Measurements from ENCODE around the gene BRAT1. TPM values are rescaled to one million over a fixed set of nuclear protein-coding genes. Genes with fewer than 3 reads are reported as not detected.
"Not testable (repeated sequence)": the region's sequence is repeated elsewhere in the genome, so short reads cannot be mapped to it uniquely, and the experiment has no call there.

BRAT1 gene
- total RNA-seq, 2 experiments from 2014 or later = 40.0 to 43.9 TPM

DNA sequence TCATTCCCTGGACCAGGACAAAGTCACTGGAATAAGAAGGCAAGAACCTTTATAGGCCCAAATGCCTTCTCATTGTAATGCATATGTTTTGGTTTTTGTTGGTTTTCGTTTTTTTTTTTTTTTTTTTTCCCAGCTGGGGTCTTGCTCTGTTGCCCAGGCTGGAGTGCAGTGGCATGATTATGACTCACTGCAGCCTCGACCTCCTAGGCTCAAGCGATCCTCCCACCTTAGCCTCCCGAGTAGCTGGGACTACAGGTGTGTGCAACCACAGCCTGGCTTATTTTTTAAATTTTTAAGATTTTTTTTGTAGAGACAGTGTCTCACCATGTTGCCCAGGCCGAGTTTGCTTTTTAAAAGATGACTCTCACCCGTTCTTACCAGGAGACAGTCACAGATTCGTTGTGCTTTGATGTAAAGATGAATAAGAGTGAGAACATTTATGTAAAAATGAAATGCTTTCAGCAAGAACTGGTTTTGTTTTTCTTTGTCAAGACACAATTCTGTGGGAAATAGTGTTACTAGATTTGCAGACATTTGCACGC lies 11.1 kb upstream of the BRAT1 start:
- peaks cover 25% of the 10 kb centered on the region for H3K4me1 Mint-ChIP-seq
- H3K9me3 Mint-ChIP-seq = no peaks in the 10 kb centered on the region
- POLR2A ChIA-PET = no interaction called here
- H3K27ac Mint-ChIP-seq = peak overlapping the region; percentile 62
- CTCF ChIA-PET = interaction anchor here (0.6 to 0.7 kb wide), 2 partner anchors 17 to 58 kb away, joined by 3 to 4 read pairs; no protein-coding TSS in a partner anchor
- peaks cover 5% of the 10 kb centered on the region for H3K36me3 Mint-ChIP-seq (ENCODE audit: low read depth)
- H3K4me3 Mint-ChIP-seq = no peak overlapping the region
- H3K27me3 Mint-ChIP-seq = no peaks in the 10 kb centered on the region
- DNase-seq = no peak

DNA sequence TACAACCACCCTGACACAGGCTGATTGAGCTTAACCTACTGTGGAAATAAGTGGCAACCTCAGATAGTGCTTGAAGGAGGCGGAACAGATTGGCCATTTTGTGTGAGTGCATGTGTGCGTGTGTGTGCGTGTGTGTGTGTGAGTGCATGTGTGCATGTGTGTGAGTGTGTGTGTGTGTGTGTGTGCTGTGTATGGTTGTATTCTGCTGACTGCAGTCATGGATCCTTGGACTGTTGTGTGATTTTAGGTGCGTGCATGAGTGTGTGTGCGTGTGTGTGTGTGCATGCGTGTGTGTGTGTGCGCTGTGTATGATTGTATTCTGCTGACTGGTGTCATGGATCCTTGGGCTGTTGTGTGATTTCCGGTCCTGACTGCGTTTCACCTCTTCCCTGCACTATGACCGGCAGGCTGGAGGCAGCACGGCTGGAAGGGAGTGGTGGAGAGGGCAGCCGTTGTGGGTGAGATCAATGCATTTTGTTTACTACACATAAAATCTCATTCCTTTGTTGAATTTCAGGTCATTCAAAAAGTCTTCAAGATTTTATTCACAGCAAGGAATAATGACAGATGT lies 9.7 kb upstream of the BRAT1 start:
- ChIA-PET CTCF (no interaction called here), POLR2A (no interaction called here)
- Mint-ChIP-seq H3K27me3 (no peaks in the 10 kb centered on the region), H3K4me3 (no peak overlapping the region), H3K27ac (no peak overlapping the region), H3K4me1 (peaks cover 27% of the 10 kb centered on the region), H3K36me3 (ENCODE audit: low read depth) (peaks cover 5% of the 10 kb centered on the region), H3K9me3 (no peaks in the 10 kb centered on the region)
- no peak for DNase-seq

DNA sequence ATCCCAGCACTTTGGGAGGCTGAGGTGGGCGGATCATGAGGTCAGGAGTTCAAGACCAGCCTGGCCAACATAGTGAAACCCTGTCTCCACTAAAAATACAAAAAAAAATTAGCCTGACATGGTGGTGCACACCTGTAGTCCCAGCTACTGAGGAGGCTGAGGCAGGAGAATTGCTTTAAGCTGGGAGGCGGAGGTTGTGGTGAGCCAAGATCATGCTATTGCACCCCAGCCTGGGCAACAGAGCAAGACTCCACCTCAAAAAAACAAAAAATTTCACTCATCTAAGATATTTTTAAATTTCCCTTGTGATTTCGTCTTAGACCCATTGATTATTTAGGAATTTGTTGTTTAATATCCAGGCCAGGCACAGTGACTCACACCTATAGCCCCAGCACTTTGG lies 8.6 kb upstream of the BRAT1 start:
- not testable (repeated sequence) for H3K9me3 Mint-ChIP-seq
- H3K27ac Mint-ChIP-seq = peak overlapping the region; percentile 46

DNA sequence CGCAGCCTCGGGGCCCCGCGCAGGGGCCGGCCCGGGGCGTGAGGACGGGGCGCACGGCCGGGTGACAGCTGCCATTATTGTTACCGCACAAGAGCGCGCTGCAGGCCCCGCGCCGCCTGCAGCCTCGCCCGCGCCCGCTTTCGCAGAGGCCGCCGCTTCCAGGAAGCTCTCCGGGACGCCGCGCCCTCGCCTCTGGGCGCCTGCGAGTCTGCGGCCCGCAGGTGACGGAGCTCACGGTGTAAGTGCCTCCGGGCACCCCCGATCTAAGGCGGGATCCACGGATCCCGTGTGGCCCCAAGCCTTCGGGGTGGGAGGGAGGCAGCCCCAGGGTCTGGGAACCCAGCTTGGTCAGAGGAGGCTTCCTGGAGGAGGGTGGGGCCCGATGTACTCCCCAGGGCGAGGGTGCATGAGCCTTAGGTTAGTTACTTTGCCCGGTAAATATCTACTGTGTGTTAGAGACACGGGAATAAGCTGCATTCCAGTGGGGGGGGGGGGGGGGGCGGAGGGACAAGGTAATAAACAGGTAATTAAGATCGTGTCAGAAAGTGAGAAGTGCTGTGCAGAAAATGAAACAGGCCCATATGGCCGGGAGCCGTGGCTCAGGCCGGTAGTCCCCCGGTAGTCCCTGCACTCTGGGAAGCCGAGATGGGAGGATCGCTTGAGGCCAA lies 4.1 kb upstream of the BRAT1 start:
- no peaks in the 10 kb centered on the region for H3K9me3 Mint-ChIP-seq
- H3K27me3 Mint-ChIP-seq = no peaks in the 10 kb centered on the region
- CTCF ChIA-PET = interaction anchor here (0.6 to 1.2 kb wide), 3 partner anchors 42 to 150 kb away, joined by 3 to 4 read pairs (median 3); partner anchors contain the start of gene TTYH3
- H3K4me1 Mint-ChIP-seq = peaks cover 35% of the 10 kb centered on the region
- H3K36me3 Mint-ChIP-seq (ENCODE audit: low read depth) = peaks cover 3% of the 10 kb centered on the region
- peak; percentile 47 for DNase-seq
- peak overlapping the region; percentile 80 for H3K27ac Mint-ChIP-seq
- POLR2A ChIA-PET = no interaction called here
- H3K4me3 Mint-ChIP-seq = peak overlapping the region; percentile 77

More for the DNA sequence above, 8.6 kb upstream of the BRAT1 start:
- POLR2A ChIA-PET; H3K36me3 Mint-ChIP-seq (ENCODE audit: low read depth); H3K27me3 Mint-ChIP-seq; H3K4me3 Mint-ChIP-seq; CTCF ChIA-PET; DNase-seq: not testable (repeated sequence)
- peaks cover 35% of the 10 kb centered on the region for H3K4me1 Mint-ChIP-seq

DNA sequence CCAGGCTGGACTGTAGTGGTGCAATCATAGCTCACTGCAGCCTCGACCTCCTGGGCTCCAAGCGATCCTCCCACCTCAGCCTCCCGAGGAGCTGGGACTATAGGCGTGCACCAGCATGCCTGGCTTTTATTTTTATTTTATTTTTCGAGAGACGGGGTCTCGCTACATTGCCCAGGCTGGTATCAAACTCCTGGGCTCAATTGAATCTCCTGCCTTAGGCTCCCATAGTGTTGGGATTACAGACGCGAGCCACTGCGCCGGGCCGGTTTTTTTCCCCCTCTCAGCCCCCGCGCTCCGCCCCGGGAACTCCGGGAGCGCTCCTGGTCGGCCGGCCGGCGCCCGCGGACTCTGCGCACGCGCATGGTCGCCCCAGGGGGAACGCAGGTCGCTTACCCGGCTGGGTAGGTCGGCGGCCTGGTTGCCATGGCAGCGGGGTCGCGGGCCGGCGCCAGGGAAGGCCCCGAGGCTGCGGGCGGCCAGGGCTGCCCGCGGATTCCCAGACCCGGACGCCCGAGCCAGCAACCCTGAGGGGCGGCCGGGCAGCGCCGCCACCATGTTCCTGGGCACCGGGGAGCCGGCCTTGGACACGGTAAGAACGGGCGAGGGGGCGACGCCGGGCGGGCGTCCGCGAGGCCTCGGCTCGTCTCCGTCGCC lies 3.4 kb upstream of the BRAT1 start, which contains the start of gene IQCE:
Gene IQCE (plus strand): TSS at position 351 of the 654 bp plus-strand sequence. CDS start 203 bp downstream, at position 554.
- peaks cover 6% of the 10 kb centered on the region for H3K36me3 Mint-ChIP-seq (ENCODE audit: low read depth)
- H3K27ac Mint-ChIP-seq = peak within 1 kb of the TSS; percentile 80
- peak within 1 kb of the TSS; percentile 77 for H3K4me3 Mint-ChIP-seq
- peaks cover 42% of the 10 kb centered on the region for H3K4me1 Mint-ChIP-seq
- H3K27me3 Mint-ChIP-seq = no peaks in the 10 kb centered on the region
- peak; percentile 90 for DNase-seq
- H3K9me3 Mint-ChIP-seq = no peaks in the 10 kb centered on the region
- ChIA-PET CTCF (interaction anchor here (1.2 kb wide), 1 partner anchor 151 kb away, joined by 3 read pairs; no protein-coding TSS in a partner anchor), POLR2A (no interaction called here)

DNA sequence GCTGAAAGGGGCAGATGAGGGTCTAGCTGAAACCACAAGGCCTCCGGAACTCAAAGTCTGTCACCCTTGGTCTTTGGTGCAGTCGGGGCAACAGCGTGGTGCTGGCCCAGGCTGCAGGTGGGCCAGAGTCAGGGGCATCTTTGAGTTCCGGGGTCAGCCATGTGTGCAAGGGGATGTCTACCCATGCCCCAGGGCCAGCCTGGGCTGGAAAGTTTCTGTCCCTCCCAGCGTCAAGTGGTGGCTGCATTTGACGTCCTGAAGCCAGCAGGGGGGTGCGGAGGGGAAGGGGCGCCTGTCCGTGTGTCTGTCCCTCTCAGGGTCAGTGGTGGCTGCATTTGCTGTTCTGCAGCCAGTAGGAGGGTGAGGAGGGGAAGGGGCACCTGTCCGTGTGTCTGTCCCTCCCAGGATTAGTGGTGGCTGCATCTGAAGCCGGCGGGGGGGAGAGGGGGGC lies 638 bp downstream of the BRAT1 start:
- Mint-ChIP-seq H3K4me1 (peaks cover 44% of the 10 kb centered on the region), H3K27ac (peak overlapping the region; percentile 92), H3K9me3 (no peaks in the 10 kb centered on the region), H3K4me3 (peak overlapping the region; percentile 89), H3K27me3 (no peaks in the 10 kb centered on the region), H3K36me3 (ENCODE audit: low read depth) (peaks cover 19% of the 10 kb centered on the region)
- ChIA-PET POLR2A (no interaction called here), CTCF (interaction anchor here (0.7 to 1.5 kb wide), 2 partner anchors 9 to 15 kb away, joined by 3 to 5 read pairs; no protein-coding TSS in a partner anchor)
- no peak for DNase-seq

DNA sequence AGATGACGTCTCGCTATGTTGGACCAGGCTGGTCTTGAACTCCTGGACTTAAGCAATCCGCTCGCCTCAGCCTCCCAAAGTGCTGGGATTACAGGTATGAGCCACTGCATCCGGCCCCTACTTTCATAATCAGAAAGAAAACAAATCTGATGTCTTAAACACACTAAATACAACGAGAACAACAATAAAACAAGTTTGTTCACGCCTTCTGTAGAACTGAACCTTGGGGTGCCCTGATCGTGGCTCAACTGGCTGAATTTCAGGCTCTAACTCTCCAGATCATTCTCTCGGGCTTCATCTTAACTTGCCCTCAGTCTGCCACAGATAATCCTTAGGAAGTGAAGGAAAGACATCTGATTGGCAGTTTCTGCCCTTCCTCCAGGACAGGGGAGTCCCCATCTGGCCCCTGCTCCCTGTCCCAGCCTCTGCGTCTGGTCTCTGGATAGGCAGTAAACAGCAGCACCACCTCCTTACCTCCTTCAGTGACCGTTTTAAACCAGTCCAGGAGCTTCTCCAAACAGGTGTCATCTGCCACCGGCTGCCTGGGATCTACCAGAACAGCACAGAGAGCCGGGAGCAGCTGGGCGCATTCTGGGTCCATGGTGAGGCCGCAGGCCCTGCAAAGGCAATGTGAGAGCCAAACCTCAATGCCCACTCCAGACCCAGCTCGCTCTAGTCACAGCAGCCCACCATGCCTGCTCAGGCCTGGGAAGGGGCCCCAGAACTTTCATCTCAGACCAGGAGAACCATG lies 1.3 kb downstream of the BRAT1 start:
- no peak for DNase-seq
- CTCF ChIA-PET = interaction anchor here (0.7 to 1.5 kb wide), 3 partner anchors 9 to 196 kb away, joined by 3 to 5 read pairs (median 4); no protein-coding TSS in a partner anchor
- Mint-ChIP-seq H3K4me1 (peaks cover 45% of the 10 kb centered on the region), H3K9me3 (no peaks in the 10 kb centered on the region), H3K4me3 (peak overlapping the region; percentile 89), H3K27ac (peak overlapping the region; percentile 92), H3K27me3 (no peaks in the 10 kb centered on the region), H3K36me3 (ENCODE audit: low read depth) (peaks cover 25% of the 10 kb centered on the region)
- POLR2A ChIA-PET = no interaction called here

DNA sequence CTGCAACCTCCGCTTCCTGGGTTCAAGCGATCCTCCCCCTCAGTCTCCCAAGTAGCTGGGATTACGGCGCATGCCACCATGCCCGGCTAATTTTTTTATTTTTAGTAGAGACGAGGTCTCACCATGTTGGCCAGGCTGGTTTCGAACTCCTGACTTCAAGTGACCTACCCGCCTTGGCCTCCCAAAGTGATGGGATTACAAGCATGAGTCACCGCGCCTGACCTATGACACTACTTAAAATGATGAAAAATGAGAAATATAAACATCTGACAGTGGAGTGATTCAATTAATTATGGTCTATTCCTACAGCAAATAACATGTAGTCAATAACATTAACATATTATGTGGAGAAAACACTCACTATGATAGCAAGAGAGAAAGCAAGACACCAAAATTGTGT lies 2.2 kb downstream of the BRAT1 start:
- Mint-ChIP-seq H3K27ac (no peak overlapping the region), H3K36me3 (ENCODE audit: low read depth) (peaks cover 29% of the 10 kb centered on the region), H3K4me3 (peak overlapping the region; percentile 89), H3K9me3 (no peaks in the 10 kb centered on the region), H3K27me3 (no peaks in the 10 kb centered on the region), H3K4me1 (peaks cover 40% of the 10 kb centered on the region)
- no peak for DNase-seq
- POLR2A ChIA-PET = no interaction called here
- CTCF ChIA-PET = interaction anchor here (1.2 kb wide), 1 partner anchor 195 kb away, joined by 4 read pairs; no protein-coding TSS in a partner anchor

DNA sequence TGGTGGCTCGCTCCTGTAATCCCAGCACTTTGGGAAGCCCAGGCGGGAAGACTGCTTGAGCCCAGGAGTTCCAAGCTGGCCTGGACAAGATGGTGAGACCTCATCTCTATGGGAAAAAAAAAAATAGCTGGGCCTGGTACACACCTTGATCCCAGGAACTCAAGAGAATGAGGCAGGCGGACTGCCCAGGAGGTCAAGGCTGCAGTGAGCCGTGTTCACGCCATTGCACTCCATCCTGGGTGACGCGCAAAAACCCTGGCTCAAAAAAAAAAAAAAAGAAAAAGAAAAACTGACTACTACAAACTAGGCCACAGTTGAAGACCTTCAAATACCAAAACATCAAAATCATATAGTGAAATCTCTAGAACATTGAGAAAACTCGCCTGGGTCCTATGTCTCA lies 3.9 kb downstream of the BRAT1 start:
- POLR2A ChIA-PET = no interaction called here
- Mint-ChIP-seq H3K27me3 (no peaks in the 10 kb centered on the region), H3K9me3 (no peaks in the 10 kb centered on the region), H3K27ac (no peak overlapping the region), H3K4me3 (no peak overlapping the region), H3K4me1 (peaks cover 36% of the 10 kb centered on the region), H3K36me3 (ENCODE audit: low read depth) (peaks cover 39% of the 10 kb centered on the region)
- no peak for DNase-seq
- CTCF ChIA-PET = interaction anchor here (0.6 to 0.9 kb wide), 4 partner anchors 27 to 137 kb away, joined by 3 to 5 read pairs (median 3); no protein-coding TSS in a partner anchor

DNA sequence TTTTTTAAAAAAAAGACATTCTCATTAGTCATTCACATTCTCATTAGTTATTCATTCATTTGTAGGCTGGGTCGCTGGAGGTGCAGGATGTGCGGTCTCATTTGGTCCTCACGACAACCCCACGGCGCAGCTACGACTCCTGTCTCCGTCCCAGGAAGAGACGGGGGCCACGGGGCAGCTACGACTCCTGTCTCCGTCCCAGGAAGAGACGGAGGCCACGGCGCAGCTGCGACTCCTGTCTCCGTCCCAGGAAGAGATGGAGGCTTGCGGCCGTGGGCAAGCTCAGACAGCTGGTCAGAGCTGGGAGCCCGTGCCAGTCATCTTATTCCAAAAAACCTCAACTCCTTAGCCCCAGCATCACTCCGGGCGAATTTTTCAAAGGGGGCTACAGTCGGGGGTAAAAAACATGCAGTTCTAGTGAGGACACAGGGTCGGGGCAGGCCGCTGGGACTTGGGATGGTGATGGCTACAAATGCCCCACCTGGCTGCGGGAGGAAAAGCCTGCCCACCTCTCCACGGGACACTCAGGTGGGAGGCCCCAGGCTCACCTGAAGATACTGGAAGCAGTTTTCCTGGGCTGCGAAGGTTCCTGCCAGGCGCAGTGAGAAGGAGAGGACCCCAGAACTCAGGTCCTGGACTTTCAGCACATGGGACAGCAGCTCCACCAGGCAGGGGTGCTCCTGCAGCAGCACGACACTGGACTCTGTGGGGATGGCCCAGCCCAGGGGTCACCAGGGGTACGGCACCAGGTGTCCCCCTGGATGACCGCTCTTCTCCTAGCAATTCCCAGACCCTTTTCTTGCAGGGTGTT lies 8.3 kb downstream of the BRAT1 start:
- POLR2A ChIA-PET = no interaction called here

DNA sequence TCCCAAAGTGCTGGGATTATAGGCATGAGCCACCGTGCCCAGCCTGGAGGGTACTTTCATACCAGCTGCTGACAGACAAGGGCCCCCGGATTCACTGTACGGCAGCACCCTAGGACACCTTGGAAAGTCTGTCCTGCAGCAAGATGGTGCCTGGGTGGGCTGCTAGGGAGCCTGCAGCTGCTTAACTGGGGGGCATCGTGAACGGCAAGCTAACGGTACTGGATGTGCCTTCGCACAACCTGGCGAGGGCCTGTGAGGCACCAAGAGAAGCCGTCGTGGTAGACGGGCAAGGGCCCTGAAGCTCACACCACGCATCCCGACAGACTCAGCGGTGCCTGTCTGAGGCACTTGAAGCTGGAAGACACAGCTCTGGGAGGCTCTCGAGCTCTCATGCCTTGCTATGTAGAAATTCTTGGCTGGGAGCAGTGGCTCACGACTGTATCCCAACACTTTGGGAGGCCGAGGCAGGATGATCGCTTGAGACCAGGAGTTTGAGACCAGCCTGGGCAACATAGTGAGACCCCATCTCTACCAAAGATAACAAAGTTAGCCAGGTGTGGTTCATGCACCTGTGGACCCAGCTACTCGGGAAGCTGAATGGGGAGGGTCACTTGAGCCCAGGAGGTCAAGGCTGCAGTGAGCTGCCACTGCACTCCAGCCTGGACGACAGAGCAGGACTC lies 9.4 kb downstream of the BRAT1 start:
- H3K27me3 Mint-ChIP-seq = no peaks in the 10 kb centered on the region
- no peaks in the 10 kb centered on the region for H3K9me3 Mint-ChIP-seq
- CTCF ChIA-PET = interaction anchor here (0.8 to 1.1 kb wide), 3 partner anchors 8 to 12 kb away, joined by 3 to 5 read pairs (median 3); partner anchors contain the start of gene BRAT1
- H3K27ac Mint-ChIP-seq = no peak overlapping the region
- H3K36me3 Mint-ChIP-seq (ENCODE audit: low read depth) = peaks cover 33% of the 10 kb centered on the region
- no peak overlapping the region for H3K4me3 Mint-ChIP-seq
- no peak for DNase-seq
- POLR2A ChIA-PET = no interaction called here
- H3K4me1 Mint-ChIP-seq = peaks cover 10% of the 10 kb centered on the region

More for the DNA sequence above, 8.3 kb downstream of the BRAT1 start:
- Mint-ChIP-seq H3K36me3 (ENCODE audit: low read depth) (peaks cover 36% of the 10 kb centered on the region), H3K4me3 (no peak overlapping the region), H3K27ac (no peak overlapping the region), H3K9me3 (no peaks in the 10 kb centered on the region), H3K4me1 (peaks cover 14% of the 10 kb centered on the region), H3K27me3 (no peaks in the 10 kb centered on the region)
- no peak for DNase-seq
- CTCF ChIA-PET = interaction anchor here (0.7 to 0.8 kb wide), 3 partner anchors 9 to 1434 kb away, joined by 3 to 4 read pairs (median 3); partner anchors contain the start of gene BRAT1

All from activated CD4-positive, alpha-beta T cell treated with anti-CD3 and anti-CD28 coated beads, Interleukin-2, amount 10 ng/mL, durations not matched to agents 7 days and 5 days (primary cell).